CD8-positive, alpha-beta memory T cell (primary cell): ENCODE measurements around the gene ADGRB3. TPM values are rescaled to one million over a fixed set of nuclear protein-coding genes. Genes with fewer than 3 reads are reported as not detected.

Experiments used
- CTCF ChIA-PET: fragments of 350-600 bp; sonication (Branson Sonifier 250); formaldehyde crosslinking; loops from one replicate; lab custom pipeline; 2021; ENCODE audit warnings: antibody characterized with exemption; lab: Charles Lee
- POLR2A ChIA-PET: fragments of 350-600 bp; sonication (Branson Sonifier 250); formaldehyde crosslinking; loops from one replicate; lab custom pipeline; 2021; ENCODE audit warnings: antibody characterized with exemption; lab: Charles Lee
- DNase-seq, 5 donors: peaks; one replicate each; pipeline versions ENCODE4 v3.0.0 to v3.0.0-alpha.2; 2020 to 2022; ENCODE audit warnings: mixed read lengths in 1 of 5
- H3K27ac ChIP-seq: one replicate; pipeline ENCODE4 v1.7.0; 2013; ENCODE audit warnings: low read depth, mild to moderate bottlenecking, low read length, moderate library complexity
- H3K27me3 ChIP-seq: 2 replicates; pipeline ENCODE4 v1.7.0; 2013; ENCODE audit warnings: low read length, mild to moderate bottlenecking; ENCODE audit not compliant: insufficient read depth, poor library complexity, severe bottlenecking
- H3K36me3 ChIP-seq: 2 replicates; pipeline ENCODE4 v1.7.0; 2013; ENCODE audit warnings: mild to moderate bottlenecking, low read length, moderate library complexity; ENCODE audit not compliant: insufficient read depth
- H3K4me1 ChIP-seq: 2 replicates; pipeline ENCODE4 v1.7.0; 2013; ENCODE audit warnings: mild to moderate bottlenecking, low read length, moderate library complexity; ENCODE audit not compliant: insufficient read depth
- H3K4me3 ChIP-seq: 2 replicates; pipeline ENCODE4 v1.7.0; 2013; ENCODE audit warnings: mild to moderate bottlenecking, low read length
- H3K9me3 ChIP-seq: 2 replicates; pipeline ENCODE4 v1.7.0; 2013; ENCODE audit warnings: mild to moderate bottlenecking, low read length
- H3K27ac Mint-ChIP-seq, 8 donors: one replicate each; pipeline ENCODE4 v1.8.0; 2020 to 2021; ENCODE audit warnings: mixed read lengths in 8 of 8, mild to moderate bottlenecking in 6 of 8, inconsistent platforms in 3 of 8, moderate library complexity in 3 of 8
- H3K27me3 Mint-ChIP-seq, 2 donors: one replicate each; pipeline ENCODE4 v1.8.0; 2020 to 2021; ENCODE audit warnings: mixed read lengths in 2 of 2, mild to moderate bottlenecking in 1 of 2, moderate library complexity in 1 of 2
- H3K36me3 Mint-ChIP-seq, 3 donors: one replicate each; pipeline ENCODE4 v1.8.0; 2020 to 2021; ENCODE audit warnings: mixed read lengths in 3 of 3, inconsistent platforms in 1 of 3, mild to moderate bottlenecking in 1 of 3
- H3K4me1 Mint-ChIP-seq, 3 donors: one replicate each; pipeline ENCODE4 v1.8.0; 2020 to 2021; ENCODE audit warnings: mixed read lengths in 3 of 3, inconsistent platforms in 1 of 3, mild to moderate bottlenecking in 1 of 3
- H3K4me3 Mint-ChIP-seq, 7 donors: one replicate each; pipeline ENCODE4 v1.8.0; 2020 to 2021; ENCODE audit warnings: mixed read lengths in 7 of 7, mild to moderate bottlenecking in 6 of 7, moderate library complexity in 4 of 7, inconsistent platforms in 2 of 7
- H3K9me3 Mint-ChIP-seq, 5 donors: one replicate each; pipeline ENCODE4 v1.8.0; 2020 to 2022; ENCODE audit warnings: mixed read lengths in 5 of 5, mild to moderate bottlenecking in 3 of 5, moderate library complexity in 2 of 5, inconsistent platforms in 1 of 5
- polyA plus RNA-seq: library from polyadenylated mRNA; unstranded; fragments of 300-500 nt; fragmentation: Illumina TruSeq; gene quantifications from one replicate; pipeline ENCODE4 v1.2.3, GENCODE V29; 2021
- total RNA-seq, 2 experiments: library from RNA; stranded (reverse); gene quantifications; one replicate each; pipeline ENCODE4 v1.2.3, GENCODE V29; 2021

ADGRB3 gene
- total and polyA plus RNA-seq, 3 experiments from 2014 or later, result not detected

GRCh38 chr6:69370763-69371162 is 735.7 kb downstream of the ADGRB3 start:
- no peaks in the 10 kb centered on the region for H3K4me1 ChIP-seq
- Mint-ChIP-seq H3K27ac (no peak overlapping the region), H3K4me3 (no peak overlapping the region), H3K4me1 (no peaks in the 10 kb centered on the region), H3K36me3 (no peaks in the 10 kb centered on the region), H3K9me3 (peaks cover 0 to 5% (median 2%) of the 10 kb centered on the region in 5 donors), H3K27me3 (peaks cover 0 to 1% of the 10 kb centered on the region in 2 donors)
- no peak overlapping the region for H3K27ac ChIP-seq
- H3K9me3 ChIP-seq, result no peaks in the 10 kb centered on the region
- no peak for DNase-seq
- no peak overlapping the region for H3K4me3 ChIP-seq
- H3K36me3 ChIP-seq, result no peaks in the 10 kb centered on the region
- ChIA-PET POLR2A (no interaction called here), CTCF (no interaction called here)
- no peaks in the 10 kb centered on the region for H3K27me3 ChIP-seq

- H3K4me1 ChIP-seq, result no peaks in the 10 kb centered on the region
- Mint-ChIP-seq H3K27ac (no peak overlapping the region), H3K27me3 (no peaks in the 10 kb centered on the region), H3K4me3 (no peak overlapping the region), H3K4me1 (no peaks in the 10 kb centered on the region), H3K9me3 (peaks cover 0 to 8% (median 0%) of the 10 kb centered on the region in 5 donors), H3K36me3 (no peaks in the 10 kb centered on the region)
- DNase-seq, result no peak
- CTCF ChIA-PET, result no interaction called here
- no peak overlapping the region for H3K27ac ChIP-seq
- no peaks in the 10 kb centered on the region for H3K27me3 ChIP-seq
- no peaks in the 10 kb centered on the region for H3K36me3 ChIP-seq
- H3K4me3 ChIP-seq, result no peak overlapping the region
- no peaks in the 10 kb centered on the region for H3K9me3 ChIP-seq
- POLR2A ChIA-PET, result no interaction called here
Observed at GRCh38 chr6:69378326-69378725, 743.2 kb downstream of the ADGRB3 start.

GRCh38 chr6:69379518-69379917 is 744.4 kb downstream of the ADGRB3 start:
- ChIA-PET CTCF (no interaction called here), POLR2A (no interaction called here)
- no peak overlapping the region for H3K4me3 Mint-ChIP-seq
- Histone ChIP-seq H3K27me3 (no peaks in the 10 kb centered on the region), H3K27ac (no peak overlapping the region), H3K9me3 (no peaks in the 10 kb centered on the region), H3K36me3 (no peaks in the 10 kb centered on the region), H3K4me3 (no peak overlapping the region), H3K4me1 (no peaks in the 10 kb centered on the region)
- peaks cover 0 to 8% (median 2%) of the 10 kb centered on the region in 5 donors for H3K9me3 Mint-ChIP-seq
- no peak for DNase-seq
- H3K4me1 Mint-ChIP-seq, result no peaks in the 10 kb centered on the region
- no peak overlapping the region for H3K27ac Mint-ChIP-seq
- no peaks in the 10 kb centered on the region for H3K36me3 Mint-ChIP-seq
- H3K27me3 Mint-ChIP-seq, result no peaks in the 10 kb centered on the region

GRCh38 chr6:69383627-69384026 is 748.5 kb downstream of the ADGRB3 start:
- no peak overlapping the region for H3K4me3 Mint-ChIP-seq
- no peaks in the 10 kb centered on the region for H3K4me1 ChIP-seq
- H3K27ac Mint-ChIP-seq, result no peak overlapping the region
- ChIA-PET POLR2A (no interaction called here), CTCF (no interaction called here)
- H3K4me3 ChIP-seq, result no peak overlapping the region
- H3K36me3 ChIP-seq, result no peaks in the 10 kb centered on the region
- no peak overlapping the region for H3K27ac ChIP-seq
- H3K27me3 ChIP-seq, result no peaks in the 10 kb centered on the region
- no peak for DNase-seq
- H3K9me3 ChIP-seq, result no peaks in the 10 kb centered on the region
- H3K27me3 Mint-ChIP-seq, result no peaks in the 10 kb centered on the region
- no peaks in the 10 kb centered on the region for H3K4me1 Mint-ChIP-seq
- peaks cover 0 to 13% (median 2%) of the 10 kb centered on the region in 5 donors for H3K9me3 Mint-ChIP-seq
- no peaks in the 10 kb centered on the region for H3K36me3 Mint-ChIP-seq

- H3K27ac Mint-ChIP-seq, result no peak overlapping the region
- peaks cover 0 to 13% (median 2%) of the 10 kb centered on the region in 5 donors for H3K9me3 Mint-ChIP-seq
- H3K4me3 Mint-ChIP-seq, result no peak overlapping the region
- H3K27me3 Mint-ChIP-seq, result no peaks in the 10 kb centered on the region
- no peaks in the 10 kb centered on the region for H3K36me3 ChIP-seq
- no peak overlapping the region for H3K4me3 ChIP-seq
- POLR2A ChIA-PET, result no interaction called here
- no peak for DNase-seq
- no peak overlapping the region for H3K27ac ChIP-seq
- no peaks in the 10 kb centered on the region for H3K27me3 ChIP-seq
- CTCF ChIA-PET, result no interaction called here
- H3K4me1 ChIP-seq, result no peaks in the 10 kb centered on the region
- H3K4me1 Mint-ChIP-seq, result no peaks in the 10 kb centered on the region
- no peaks in the 10 kb centered on the region for H3K9me3 ChIP-seq
- no peaks in the 10 kb centered on the region for H3K36me3 Mint-ChIP-seq
Observed at GRCh38 chr6:69386426-69386825, 751.3 kb downstream of the ADGRB3 start.

- no peaks in the 10 kb centered on the region for H3K9me3 ChIP-seq
- no peaks in the 10 kb centered on the region for H3K27me3 ChIP-seq
- H3K9me3 Mint-ChIP-seq, result peaks cover 0 to 7% (median 4%) of the 10 kb centered on the region in 5 donors
- no peak for DNase-seq
- CTCF ChIA-PET, result no interaction called here
- no peaks in the 10 kb centered on the region for H3K4me1 ChIP-seq
- POLR2A ChIA-PET, result no interaction called here
- no peaks in the 10 kb centered on the region for H3K27me3 Mint-ChIP-seq
- no peaks in the 10 kb centered on the region for H3K4me1 Mint-ChIP-seq
- H3K27ac ChIP-seq, result no peak overlapping the region
- H3K36me3 ChIP-seq, result no peaks in the 10 kb centered on the region
- H3K4me3 Mint-ChIP-seq, result no peak overlapping the region
- H3K27ac Mint-ChIP-seq, result no peak overlapping the region
- no peaks in the 10 kb centered on the region for H3K36me3 Mint-ChIP-seq
- H3K4me3 ChIP-seq, result no peak overlapping the region
Observed at GRCh38 chr6:69390125-69390524, 755.0 kb downstream of the ADGRB3 start.

GRCh38 chr6:69391106-69391505 is 756.0 kb downstream of the ADGRB3 start:
- no peaks in the 10 kb centered on the region for H3K36me3 Mint-ChIP-seq
- Histone ChIP-seq H3K27ac (no peak overlapping the region), H3K9me3 (no peaks in the 10 kb centered on the region), H3K4me1 (no peaks in the 10 kb centered on the region), H3K27me3 (no peaks in the 10 kb centered on the region), H3K4me3 (no peak overlapping the region), H3K36me3 (no peaks in the 10 kb centered on the region)
- H3K27me3 Mint-ChIP-seq, result no peaks in the 10 kb centered on the region
- H3K27ac Mint-ChIP-seq, result no peak overlapping the region
- peaks cover 0 to 6% (median 4%) of the 10 kb centered on the region in 5 donors for H3K9me3 Mint-ChIP-seq
- no peak for DNase-seq
- no peak overlapping the region for H3K4me3 Mint-ChIP-seq
- POLR2A ChIA-PET, result no interaction called here
- CTCF ChIA-PET, result no interaction called here
- no peaks in the 10 kb centered on the region for H3K4me1 Mint-ChIP-seq

- H3K4me1 ChIP-seq, result no peaks in the 10 kb centered on the region
- H3K4me3 Mint-ChIP-seq, result no peak overlapping the region
- H3K9me3 ChIP-seq, result no peaks in the 10 kb centered on the region
- CTCF ChIA-PET, result no interaction called here
- no peaks in the 10 kb centered on the region for H3K27me3 ChIP-seq
- no peaks in the 10 kb centered on the region for H3K36me3 ChIP-seq
- H3K9me3 Mint-ChIP-seq, result peaks cover 0 to 4% (median 2%) of the 10 kb centered on the region in 5 donors
- no peaks in the 10 kb centered on the region for H3K36me3 Mint-ChIP-seq
- no peak for DNase-seq
- H3K27me3 Mint-ChIP-seq, result no peaks in the 10 kb centered on the region
- H3K27ac Mint-ChIP-seq, result peak overlapping the region in 1 of 8 donors; percentile 71
- POLR2A ChIA-PET, result no interaction called here
- H3K4me1 Mint-ChIP-seq, result no peaks in the 10 kb centered on the region
- no peak overlapping the region for H3K27ac ChIP-seq
- no peak overlapping the region for H3K4me3 ChIP-seq
Observed at GRCh38 chr6:69392745-69393144, 757.7 kb downstream of the ADGRB3 start.

GRCh38 chr6:69398311-69398710 is 763.2 kb downstream of the ADGRB3 start:
- H3K4me1 Mint-ChIP-seq, result no peaks in the 10 kb centered on the region
- H3K27ac Mint-ChIP-seq, result no peak overlapping the region
- no peak overlapping the region for H3K27ac ChIP-seq
- no peaks in the 10 kb centered on the region for H3K27me3 ChIP-seq
- H3K4me3 Mint-ChIP-seq, result no peak overlapping the region
- H3K4me3 ChIP-seq, result no peak overlapping the region
- CTCF ChIA-PET, result no interaction called here
- H3K4me1 ChIP-seq, result no peaks in the 10 kb centered on the region
- H3K36me3 Mint-ChIP-seq, result no peaks in the 10 kb centered on the region
- H3K27me3 Mint-ChIP-seq, result no peaks in the 10 kb centered on the region
- peaks cover 0 to 3% (median 0%) of the 10 kb centered on the region in 5 donors for H3K9me3 Mint-ChIP-seq
- DNase-seq, result no peak
- H3K9me3 ChIP-seq, result no peaks in the 10 kb centered on the region
- H3K36me3 ChIP-seq, result no peaks in the 10 kb centered on the region
- POLR2A ChIA-PET, result no interaction called here
